SJCRH30 (cell line): ENCODE measurements around the gene EEF1A2. TPM values are rescaled to one million over a fixed set of nuclear protein-coding genes. Genes with fewer than 3 reads are reported as not detected.

Experiments used
- DNase-seq, 2 experiments: peaks; one replicate each; pipeline ENCODE4 v3.0.0-alpha.2; 2015 to 2020
- H3K27ac ChIP-seq: fragments of 250-450 bp; sonication (Bioruptor Pico); 2 replicates; pipeline ENCODE4 v1.5.1; 2020; ENCODE audit warnings: mild to moderate bottlenecking, moderate library complexity
- H3K27me3 ChIP-seq: fragments of 250-450 bp; sonication (Bioruptor Pico); 2 replicates; pipeline ENCODE4 v1.5.1; 2020; ENCODE audit warnings: mild to moderate bottlenecking, moderate library complexity
- H3K36me3 ChIP-seq: fragments of 250-450 bp; sonication (Bioruptor Pico); 2 replicates; pipeline ENCODE4 v1.5.1; 2020; ENCODE audit warnings: mild to moderate bottlenecking, moderate library complexity
- H3K4me1 ChIP-seq: fragments of 250-450 bp; sonication (Bioruptor Pico); 2 replicates; pipeline ENCODE4 v1.5.1; 2020; ENCODE audit warnings: mild to moderate bottlenecking, moderate library complexity
- H3K4me3 ChIP-seq: fragments of 250-450 bp; sonication (Bioruptor Pico); 2 replicates; pipeline ENCODE4 v1.5.1; 2020; ENCODE audit warnings: mild to moderate bottlenecking, moderate library complexity
- H3K9me3 ChIP-seq: fragments of 250-450 bp; sonication (Bioruptor Pico); replicated peaks from 2 replicates; pipeline ENCODE4 v1.5.1; 2020; ENCODE audit warnings: mild to moderate bottlenecking, moderate library complexity
- total RNA-seq: library from RNA; depleted of rRNA; stranded (reverse); fragments of >200 nt; shearing (Covaris generic); gene quantifications from 2 replicates; pipeline ENCODE4 v1.2.3, GENCODE V29; 2014

Gene EEF1A2
- total RNA-seq, 1 experiment from 2014 or later, result 1.4 TPM

DNA sequence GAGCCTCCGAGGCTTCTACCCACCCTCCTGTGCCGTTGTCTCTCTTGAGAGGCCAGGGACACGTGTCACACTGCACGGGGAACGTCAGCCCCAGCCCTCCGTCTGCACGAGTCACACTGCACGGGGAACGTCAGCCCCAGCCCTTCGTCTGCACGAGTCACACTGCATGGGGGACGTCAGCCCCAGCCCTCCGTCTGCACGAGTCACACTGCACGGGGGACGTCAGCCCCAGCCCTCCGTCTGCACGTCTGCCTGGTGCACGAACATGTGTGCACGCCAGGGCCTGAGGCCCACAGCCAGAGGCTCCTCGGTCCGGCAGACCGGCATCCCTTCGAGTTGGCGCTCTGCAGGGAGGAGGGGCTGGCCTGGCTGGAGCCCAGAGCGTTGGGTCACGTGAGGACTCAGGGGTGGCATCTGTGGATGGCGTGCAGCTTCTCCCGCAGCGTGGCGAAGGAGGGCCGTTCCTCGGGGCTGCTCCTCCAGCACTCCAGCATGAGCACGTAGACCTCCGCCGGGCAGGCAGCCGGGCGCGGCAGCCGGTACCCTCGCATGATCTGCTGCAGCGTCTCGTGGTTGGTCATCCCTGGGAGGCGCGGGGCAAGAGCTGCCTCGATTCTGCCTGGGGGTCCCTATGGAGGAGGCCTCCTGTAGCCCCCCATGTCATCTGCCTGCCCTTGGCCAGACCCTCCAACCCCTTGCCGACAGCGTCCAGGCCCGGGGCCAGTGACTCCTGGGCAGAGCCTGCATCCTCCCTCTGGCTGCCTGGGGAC, 41.7 kb upstream of the EEF1A2 start:
- Histone ChIP-seq H3K4me1 (peaks cover 14% of the 10 kb centered on the region), H3K27ac (no peak overlapping the region), H3K9me3 (no peaks in the 10 kb centered on the region), H3K4me3 (no peak overlapping the region), H3K36me3 (no peaks in the 10 kb centered on the region), H3K27me3 (peaks cover 31% of the 10 kb centered on the region)
- DNase-seq, result no peak

- H3K27ac ChIP-seq, result no peak overlapping the region
- peaks cover 22% of the 10 kb centered on the region for H3K4me1 ChIP-seq
- no peak for DNase-seq
- no peaks in the 10 kb centered on the region for H3K9me3 ChIP-seq
- H3K27me3 ChIP-seq, result peaks cover 24% of the 10 kb centered on the region
- no peaks in the 10 kb centered on the region for H3K36me3 ChIP-seq
- H3K4me3 ChIP-seq, result no peak overlapping the region
Observed at GRCh38 chr20:63539441-63540370, 40.8 kb upstream of the EEF1A2 start.

GRCh38 chr20:63539092-63539430, 40.2 kb upstream of the EEF1A2 start:
- peaks cover 17% of the 10 kb centered on the region for H3K27me3 ChIP-seq
- H3K4me3 ChIP-seq, result no peak overlapping the region
- no peaks in the 10 kb centered on the region for H3K9me3 ChIP-seq
- no peak overlapping the region for H3K27ac ChIP-seq
- peaks cover 23% of the 10 kb centered on the region for H3K4me1 ChIP-seq
- DNase-seq, result no peak
- no peaks in the 10 kb centered on the region for H3K36me3 ChIP-seq

DNA sequence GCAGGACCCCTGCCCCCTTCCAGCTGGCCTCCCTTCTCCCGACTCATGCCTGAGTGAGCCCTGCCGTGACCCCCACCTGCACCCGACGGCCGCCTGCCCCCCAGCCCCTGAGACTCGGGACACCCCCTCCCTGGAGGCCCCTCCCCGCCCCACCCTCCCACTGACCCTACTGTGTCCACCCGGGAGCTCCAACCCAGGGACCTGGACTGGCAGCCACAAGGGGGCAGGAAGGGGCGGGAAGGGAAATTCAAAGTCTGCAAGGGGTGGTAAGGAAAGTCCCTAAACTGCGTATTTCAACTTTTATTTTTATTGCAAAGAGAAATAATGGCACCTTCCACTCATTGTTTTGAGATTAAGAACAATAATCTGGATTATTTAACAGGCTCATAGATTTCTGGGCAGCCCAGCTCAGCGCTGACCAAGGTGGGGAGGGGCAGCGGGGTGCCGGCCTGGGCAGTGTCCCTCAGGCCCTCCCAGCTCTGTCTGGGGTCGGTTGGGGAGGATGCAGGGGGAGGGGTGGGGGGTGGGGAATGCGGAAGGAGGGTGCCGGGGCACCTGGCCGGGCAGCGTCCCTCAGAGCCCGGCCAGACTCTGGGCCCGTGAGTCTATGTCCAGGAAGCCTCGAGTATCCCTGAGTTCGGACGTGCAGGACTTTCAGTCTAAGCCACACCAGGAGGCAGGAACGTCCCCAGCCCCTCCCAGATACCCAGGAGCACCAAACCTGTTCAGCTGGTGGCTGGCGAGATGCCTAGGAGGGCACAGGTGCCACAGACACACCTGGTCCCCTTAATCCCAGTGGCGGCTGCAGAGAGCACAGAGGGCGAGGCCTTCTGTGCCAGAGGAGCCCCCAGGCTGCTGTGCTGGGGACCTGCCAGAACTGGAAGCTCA, 39.6 kb upstream of the EEF1A2 start:
- Histone ChIP-seq H3K4me1 (peaks cover 23% of the 10 kb centered on the region), H3K27me3 (peaks cover 11% of the 10 kb centered on the region; the same call in 1 of the 2 replicates), H3K9me3 (no peaks in the 10 kb centered on the region), H3K4me3 (peak overlapping the region; percentile 33), H3K27ac (no peak overlapping the region), H3K36me3 (no peaks in the 10 kb centered on the region)
- no peak for DNase-seq

DNA sequence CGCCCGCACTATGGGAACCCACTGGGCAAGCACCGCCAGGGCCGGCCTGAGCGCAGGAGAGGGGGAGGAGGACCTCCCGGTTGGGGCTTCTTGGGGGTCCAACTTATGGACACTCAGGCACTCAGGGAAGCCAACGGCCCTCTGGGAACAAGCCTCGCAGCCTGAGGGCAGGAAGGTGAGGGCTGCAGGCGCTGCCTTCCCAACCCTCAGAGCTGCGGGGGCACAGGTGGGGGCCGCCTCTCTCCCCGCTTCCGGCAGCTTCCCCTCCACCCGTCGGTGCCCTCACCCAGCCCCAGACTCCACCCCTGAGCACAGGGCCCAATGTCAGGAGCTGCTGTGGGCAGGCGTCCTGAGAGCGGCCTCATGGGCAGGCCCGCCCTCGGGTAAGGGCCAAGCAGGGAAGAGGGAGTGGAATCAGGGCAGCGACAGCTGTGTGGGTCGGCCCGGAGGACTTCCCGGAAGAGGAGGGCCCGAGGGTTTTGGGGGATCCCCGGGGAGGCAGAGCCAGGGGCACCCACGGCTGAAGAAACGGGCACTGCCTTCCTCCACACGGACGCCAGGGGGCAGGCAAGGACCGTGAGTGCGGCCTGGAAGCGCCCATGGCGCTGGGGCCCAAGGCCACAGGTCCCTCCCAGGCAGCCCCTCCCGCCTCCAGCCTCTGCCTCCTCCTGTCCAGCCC, 38.8 kb upstream of the EEF1A2 start:
- peaks cover 23% of the 10 kb centered on the region for H3K4me1 ChIP-seq
- peak overlapping the region; percentile 80 for H3K27ac ChIP-seq

GRCh38 chr20:63536997-63537524, 38.2 kb upstream of the EEF1A2 start, which contains the start of gene PTK6:
Gene PTK6, minus strand, starts transcription at chr20:63537376. Its CDS starts 62 bp downstream, at chr20:63537314.
- H3K4me1 ChIP-seq, result peaks cover 23% of the 10 kb centered on the region
- H3K9me3 ChIP-seq, result no peaks in the 10 kb centered on the region
- H3K27me3 ChIP-seq, result peaks cover 6% of the 10 kb centered on the region; the same call in 1 of the 2 replicates
- H3K4me3 ChIP-seq, result peak within 1 kb of the TSS; percentile 33
- peak within 1 kb of the TSS; percentile 80 for H3K27ac ChIP-seq
- DNase-seq, result no peak
- H3K36me3 ChIP-seq, result no peaks in the 10 kb centered on the region

More for the DNA sequence above, 38.8 kb upstream of the EEF1A2 start:
- Histone ChIP-seq H3K9me3 (no peaks in the 10 kb centered on the region), H3K4me3 (peak overlapping the region; percentile 33), H3K36me3 (no peaks in the 10 kb centered on the region), H3K27me3 (peaks cover 6% of the 10 kb centered on the region; the same call in 1 of the 2 replicates)
- DNase-seq, result peak; percentile 100

DNA sequence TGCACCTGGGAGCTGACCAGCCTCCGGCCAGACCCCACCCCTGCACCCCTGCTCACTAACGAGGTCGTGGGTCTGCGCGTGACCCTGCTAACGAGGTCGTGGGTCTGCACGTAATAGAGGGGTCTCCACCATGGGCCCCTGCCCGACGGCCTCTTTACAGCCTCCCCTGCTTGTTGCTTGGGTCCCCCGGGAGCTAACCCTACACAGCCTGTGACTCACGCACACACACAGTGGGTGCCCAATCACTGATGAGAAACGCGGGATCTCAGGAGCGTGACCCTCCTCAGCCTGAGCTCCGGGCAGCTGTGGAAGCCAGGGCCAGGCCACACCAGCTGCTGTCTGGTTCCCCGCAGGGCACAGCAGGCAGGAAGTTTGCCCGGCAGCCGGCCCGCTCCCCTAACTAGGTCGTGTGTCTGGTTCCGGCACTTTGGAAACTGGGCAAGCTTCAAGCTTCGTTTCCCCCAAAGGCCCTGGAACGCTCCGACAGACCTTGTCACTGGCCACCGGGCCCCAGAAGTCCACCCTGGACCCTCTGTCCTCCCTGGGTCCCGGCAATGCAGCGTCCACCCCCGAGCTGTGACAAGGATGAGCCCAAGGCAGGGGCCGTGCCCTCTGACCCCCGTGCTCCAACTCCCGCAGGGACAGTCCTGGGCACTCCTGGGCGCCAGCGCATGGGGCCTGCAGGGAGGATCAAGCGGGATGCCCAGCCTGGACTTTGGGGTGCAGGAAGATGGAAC, 37.5 kb upstream of the EEF1A2 start:
- DNase-seq, result peak; percentile 97 to 98
- Histone ChIP-seq H3K27me3 (peaks cover 6% of the 10 kb centered on the region; the same call in 1 of the 2 replicates), H3K27ac (peak overlapping the region; percentile 80), H3K4me1 (peaks cover 23% of the 10 kb centered on the region), H3K4me3 (no peak overlapping the region), H3K9me3 (no peaks in the 10 kb centered on the region), H3K36me3 (no peaks in the 10 kb centered on the region)

GRCh38 chr20:63534831-63535651, 36.2 kb upstream of the EEF1A2 start:
- H3K27ac ChIP-seq, result no peak overlapping the region
- no peak overlapping the region for H3K4me3 ChIP-seq
- no peak for DNase-seq
- no peaks in the 10 kb centered on the region for H3K36me3 ChIP-seq
- H3K4me1 ChIP-seq, result peaks cover 23% of the 10 kb centered on the region
- H3K27me3 ChIP-seq, result no peaks in the 10 kb centered on the region; the same call in 1 of the 2 replicates
- no peaks in the 10 kb centered on the region for H3K9me3 ChIP-seq

DNA sequence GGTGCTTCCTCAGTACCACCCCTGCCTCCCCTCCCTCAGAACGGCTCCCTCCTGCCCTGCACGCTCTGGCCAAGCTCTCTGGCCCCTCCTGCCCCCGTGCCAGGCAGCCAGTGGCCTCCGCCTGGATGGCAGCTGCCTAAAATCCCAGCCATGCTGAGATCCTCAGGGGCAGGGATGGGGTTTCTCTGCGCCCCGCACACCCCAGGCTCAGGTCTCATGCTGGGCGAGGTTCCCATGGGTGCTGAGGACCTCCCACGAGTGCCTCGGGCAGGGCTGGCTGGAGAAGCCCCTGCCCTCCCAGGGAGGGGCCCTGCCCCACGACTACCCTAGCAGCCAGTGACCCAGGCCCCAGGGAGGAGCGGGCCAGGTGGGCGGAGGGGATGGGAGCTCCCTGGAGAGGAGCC, 35.5 kb upstream of the EEF1A2 start:
- Histone ChIP-seq H3K36me3 (no peaks in the 10 kb centered on the region), H3K27me3 (no peaks in the 10 kb centered on the region; the same call in 1 of the 2 replicates), H3K27ac (no peak overlapping the region), H3K9me3 (no peaks in the 10 kb centered on the region), H3K4me1 (peaks cover 23% of the 10 kb centered on the region), H3K4me3 (no peak overlapping the region)
- no peak for DNase-seq

DNA sequence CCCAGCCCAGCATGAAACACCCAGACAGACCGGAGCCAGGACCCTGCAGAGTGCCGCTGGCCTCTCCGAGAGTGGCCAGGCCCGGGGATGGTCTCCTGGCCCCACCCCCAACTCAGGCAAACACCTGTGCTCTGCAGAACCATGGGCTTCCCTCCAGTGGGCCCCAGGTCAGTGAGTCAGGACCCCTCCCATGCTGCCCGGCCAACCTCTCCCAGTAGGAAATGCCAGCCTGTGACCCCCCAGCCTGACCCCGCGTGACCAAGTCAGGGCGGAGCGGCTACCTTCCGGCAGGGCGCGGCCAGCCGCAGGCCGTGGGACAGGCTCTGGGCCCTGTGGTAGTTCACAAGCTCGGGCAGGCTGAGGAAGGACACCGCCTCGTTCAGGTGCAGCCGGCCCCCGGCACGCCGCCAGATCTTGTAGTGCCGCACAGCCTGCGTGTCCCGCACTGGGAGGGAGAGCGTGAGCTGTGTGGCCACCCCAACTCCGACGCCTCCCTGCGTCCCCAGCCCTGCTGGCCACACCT, 35.0 kb upstream of the EEF1A2 start:
- Histone ChIP-seq H3K36me3 (no peaks in the 10 kb centered on the region), H3K27ac (no peak overlapping the region)

DNA sequence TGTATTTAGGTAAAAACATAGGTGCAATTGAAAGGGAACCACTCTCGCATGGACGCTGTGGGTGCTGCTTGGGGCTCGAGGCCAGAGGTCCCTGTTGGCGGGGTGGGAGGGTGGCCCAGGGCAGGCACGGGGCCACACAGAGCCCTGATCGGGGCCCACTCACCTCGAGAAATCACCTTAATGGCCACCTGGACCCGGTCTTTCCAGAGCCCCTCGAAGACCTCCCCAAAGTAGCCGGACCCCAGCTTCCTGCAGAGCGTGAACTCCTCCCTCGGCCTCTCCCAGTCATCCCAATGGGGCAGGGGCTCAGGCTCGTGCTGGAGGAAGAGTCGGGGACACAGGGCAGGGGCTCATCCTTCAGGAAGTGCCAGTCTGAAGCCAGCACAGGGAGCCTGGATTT, 34.5 kb upstream of the EEF1A2 start:
- Histone ChIP-seq H3K9me3 (no peaks in the 10 kb centered on the region), H3K36me3 (no peaks in the 10 kb centered on the region), H3K4me3 (no peak overlapping the region), H3K4me1 (peaks cover 23% of the 10 kb centered on the region), H3K27me3 (no peaks in the 10 kb centered on the region; the same call in 1 of the 2 replicates), H3K27ac (no peak overlapping the region)
- no peak for DNase-seq

More for the DNA sequence above, 35.0 kb upstream of the EEF1A2 start:
- peaks cover 23% of the 10 kb centered on the region for H3K4me1 ChIP-seq
- DNase-seq, result no peak
- no peak overlapping the region for H3K4me3 ChIP-seq
- H3K27me3 ChIP-seq, result no peaks in the 10 kb centered on the region; the same call in 1 of the 2 replicates
- no peaks in the 10 kb centered on the region for H3K9me3 ChIP-seq

GRCh38 chr20:63532449-63532971, 33.6 kb upstream of the EEF1A2 start:
- H3K4me1 ChIP-seq, result peaks cover 22% of the 10 kb centered on the region
- no peaks in the 10 kb centered on the region for H3K36me3 ChIP-seq
- no peak overlapping the region for H3K4me3 ChIP-seq
- H3K9me3 ChIP-seq, result no peaks in the 10 kb centered on the region
- H3K27me3 ChIP-seq, result no peaks in the 10 kb centered on the region; the same call in 1 of the 2 replicates
- DNase-seq, result no peak
- H3K27ac ChIP-seq, result no peak overlapping the region
